Measurements from ENCODE around the gene LEMD2. TPM values are rescaled to one million over a fixed set of nuclear protein-coding genes. Genes with fewer than 3 reads are reported as not detected.

The LEMD2 gene
- total RNA-seq, 2 donors from 2014 or later: 62.0 to 75.8 TPM

DNA sequence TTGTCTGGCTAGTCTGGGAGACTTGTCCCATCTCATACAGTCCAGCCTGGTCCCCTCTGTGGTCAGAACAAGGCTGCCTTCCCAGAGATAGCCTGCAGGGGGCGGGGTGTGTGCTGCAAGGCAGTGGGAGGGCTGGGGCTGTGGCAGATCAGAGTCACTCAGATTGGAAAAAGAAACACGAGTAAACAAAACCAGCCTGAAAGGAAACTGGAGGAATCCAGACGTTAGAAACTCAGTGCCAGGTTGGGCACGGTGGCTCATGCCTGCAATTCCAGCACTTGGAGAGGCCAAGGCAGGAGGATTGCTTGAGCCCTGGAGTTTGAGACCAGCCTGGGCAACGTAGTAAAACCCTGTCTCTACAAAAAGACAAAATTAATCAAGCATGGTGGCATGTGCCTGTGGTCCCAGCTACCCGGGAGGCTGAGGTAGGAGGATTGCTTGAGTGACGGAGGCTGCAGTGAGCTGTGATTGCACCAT is 20.2 kb downstream of the LEMD2 start:
- no peak overlapping the region for H3K4me3 Mint-ChIP-seq
- peaks cover 12% of the 10 kb centered on the region for H3K36me3 Mint-ChIP-seq (ENCODE audit: low read depth)
- peak; percentile 96 for DNase-seq
- Histone ChIP-seq H3K9me3 (ENCODE audit: control insufficient read depth, low read length) (no peaks in the 10 kb centered on the region), H3K36me3 (ENCODE audit: control insufficient read depth, insufficient read depth, low read length) (peaks cover 13% of the 10 kb centered on the region), H3K4me3 (ENCODE audit: low read length) (no peak overlapping the region), H3K9ac (ENCODE audit: extremely low read depth, low read length, poor library complexity, severe bottlenecking) (no peak overlapping the region), H3K27ac (ENCODE audit: low read depth, low read length) (no peak overlapping the region), H3K27me3 (ENCODE audit: control insufficient read depth, insufficient read depth, low read length, poor library complexity, severe bottlenecking) (no peaks in the 10 kb centered on the region), H3K4me1 (ENCODE audit: control insufficient read depth, insufficient read depth, low read length) (peaks cover 7% of the 10 kb centered on the region)
- peaks cover 8% of the 10 kb centered on the region for H3K27me3 Mint-ChIP-seq (ENCODE audit: insufficient read depth)
- 56 to 57% methylated on average over 5 to 7 of the region's 7 CpGs for WGBS, 2 experiments (ENCODE audit: insufficient coverage in 1 of 2, insufficient read length in 1 of 2)
- H3K27ac Mint-ChIP-seq: peak overlapping the region; percentile 17
- H3K9me3 Mint-ChIP-seq: peaks cover 6% of the 10 kb centered on the region
- H3K4me1 Mint-ChIP-seq: peaks cover 32% of the 10 kb centered on the region
- TF ChIP-seq, protein P1, sequence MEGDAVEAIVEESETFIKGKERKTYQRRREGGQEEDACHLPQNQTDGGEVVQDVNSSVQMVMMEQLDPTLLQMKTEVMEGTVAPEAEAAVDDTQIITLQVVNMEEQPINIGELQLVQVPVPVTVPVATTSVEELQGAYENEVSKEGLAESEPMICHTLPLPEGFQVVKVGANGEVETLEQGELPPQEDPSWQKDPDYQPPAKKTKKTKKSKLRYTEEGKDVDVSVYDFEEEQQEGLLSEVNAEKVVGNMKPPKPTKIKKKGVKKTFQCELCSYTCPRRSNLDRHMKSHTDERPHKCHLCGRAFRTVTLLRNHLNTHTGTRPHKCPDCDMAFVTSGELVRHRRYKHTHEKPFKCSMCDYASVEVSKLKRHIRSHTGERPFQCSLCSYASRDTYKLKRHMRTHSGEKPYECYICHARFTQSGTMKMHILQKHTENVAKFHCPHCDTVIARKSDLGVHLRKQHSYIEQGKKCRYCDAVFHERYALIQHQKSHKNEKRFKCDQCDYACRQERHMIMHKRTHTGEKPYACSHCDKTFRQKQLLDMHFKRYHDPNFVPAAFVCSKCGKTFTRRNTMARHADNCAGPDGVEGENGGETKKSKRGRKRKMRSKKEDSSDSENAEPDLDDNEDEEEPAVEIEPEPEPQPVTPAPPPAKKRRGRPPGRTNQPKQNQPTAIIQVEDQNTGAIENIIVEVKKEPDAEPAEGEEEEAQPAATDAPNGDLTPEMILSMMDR (conservative IDR thresholded peaks at IDR 0.05): peak; percentile 90

DNA sequence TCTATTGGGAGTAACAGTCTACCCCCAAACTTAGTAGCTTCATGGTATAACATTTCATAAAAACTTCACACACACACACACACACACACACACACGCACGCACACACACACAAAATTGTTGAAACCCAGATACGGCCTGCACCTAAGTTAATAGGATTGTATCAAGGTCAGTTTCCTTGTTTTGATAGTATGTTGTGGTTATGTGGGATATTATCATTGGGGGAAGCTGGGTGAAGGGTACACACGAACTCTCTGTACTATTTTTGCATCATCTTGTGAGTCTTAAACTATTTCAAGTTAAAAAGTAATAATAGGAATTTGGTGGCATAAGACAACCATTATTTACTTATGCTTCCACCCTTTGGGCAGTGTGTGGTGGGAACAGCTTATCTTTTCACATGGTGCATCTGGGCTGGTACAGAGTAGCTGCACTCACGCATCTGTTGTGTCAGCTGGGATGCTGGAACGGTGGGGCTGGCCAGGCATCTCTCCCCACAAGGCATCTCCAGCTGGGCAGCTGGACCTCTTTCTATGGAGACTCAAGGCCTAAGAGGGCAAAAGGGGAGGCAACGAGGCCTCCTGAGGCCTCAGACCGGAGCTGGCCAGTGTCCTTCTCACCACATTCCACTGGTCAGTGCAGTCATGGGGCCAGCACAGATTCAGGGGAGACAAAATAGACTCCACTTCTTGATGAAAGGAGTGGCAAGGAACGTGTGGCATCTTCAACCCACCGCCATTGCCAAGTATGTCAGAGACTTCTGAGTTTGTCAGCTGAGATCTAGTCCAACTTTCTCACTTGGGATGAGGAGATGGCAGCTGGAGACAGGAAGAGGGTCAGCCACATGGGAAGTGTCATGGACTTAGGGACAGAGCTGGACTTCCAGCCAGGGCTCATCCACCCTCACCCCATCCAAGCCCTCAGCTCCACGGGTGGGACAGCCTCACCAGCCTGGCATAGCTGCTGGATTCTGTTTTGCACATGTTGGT is 21.7 kb downstream of the LEMD2 start:
- H3K27ac ChIP-seq (ENCODE audit: low read depth, low read length): no peak overlapping the region
- 92 to 95% methylated on average over 7 to 11 of the region's 11 CpGs for WGBS, 2 experiments (ENCODE audit: insufficient coverage in 1 of 2, insufficient read length in 1 of 2)
- no peak overlapping the region for H3K9ac ChIP-seq (ENCODE audit: extremely low read depth, low read length, poor library complexity, severe bottlenecking)
- H3K9me3 ChIP-seq (ENCODE audit: control insufficient read depth, low read length): no peaks in the 10 kb centered on the region
- Mint-ChIP-seq H3K36me3 (ENCODE audit: low read depth) (peaks cover under 1% of the 10 kb centered on the region), H3K27me3 (ENCODE audit: insufficient read depth) (peaks cover 8% of the 10 kb centered on the region), H3K4me3 (no peak overlapping the region), H3K9me3 (peaks cover 6% of the 10 kb centered on the region), H3K27ac (no peak overlapping the region), H3K4me1 (peaks cover 23% of the 10 kb centered on the region)
- peaks cover 7% of the 10 kb centered on the region for H3K4me1 ChIP-seq (ENCODE audit: control insufficient read depth, insufficient read depth, low read length)
- H3K4me3 ChIP-seq (ENCODE audit: low read length): no peak overlapping the region
- H3K36me3 ChIP-seq (ENCODE audit: control insufficient read depth, insufficient read depth, low read length): peaks cover under 1% of the 10 kb centered on the region
- TF ChIP-seq, protein P1 (conservative IDR thresholded peaks at IDR 0.05): no peak
- DNase-seq: no peak
- H3K27me3 ChIP-seq (ENCODE audit: control insufficient read depth, insufficient read depth, low read length, poor library complexity, severe bottlenecking): no peaks in the 10 kb centered on the region

DNA sequence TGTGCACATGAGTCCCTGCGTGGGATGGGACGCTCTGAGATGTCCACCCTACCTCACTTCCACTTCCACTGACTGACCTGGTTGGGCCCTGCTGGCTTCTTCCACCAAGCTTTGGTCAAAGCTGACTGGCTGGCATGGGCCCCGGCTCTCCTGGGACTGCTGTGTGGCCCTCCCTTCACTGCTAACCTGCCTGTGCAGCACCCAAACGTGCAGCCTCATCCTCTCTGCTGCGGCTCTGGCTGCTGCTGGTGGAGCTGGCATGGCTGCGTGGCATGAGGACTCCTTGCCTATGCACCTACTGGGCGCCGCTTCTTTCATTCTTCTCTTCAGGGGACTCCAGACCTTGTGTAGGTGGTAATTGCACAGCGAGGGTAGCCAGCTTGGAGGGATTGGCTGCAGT is 23.6 kb downstream of the LEMD2 start:
- Mint-ChIP-seq H3K9me3 (peaks cover 6% of the 10 kb centered on the region), H3K4me1 (peaks cover 6% of the 10 kb centered on the region), H3K4me3 (no peak overlapping the region), H3K27ac (no peak overlapping the region), H3K36me3 (ENCODE audit: low read depth) (no peaks in the 10 kb centered on the region), H3K27me3 (ENCODE audit: insufficient read depth) (peaks cover 8% of the 10 kb centered on the region)
- TF ChIP-seq, protein P1 (conservative IDR thresholded peaks at IDR 0.05): no peak
- Histone ChIP-seq H3K36me3 (ENCODE audit: control insufficient read depth, insufficient read depth, low read length) (no peaks in the 10 kb centered on the region), H3K27me3 (ENCODE audit: control insufficient read depth, insufficient read depth, low read length, poor library complexity, severe bottlenecking) (no peaks in the 10 kb centered on the region), H3K9me3 (ENCODE audit: control insufficient read depth, low read length) (no peaks in the 10 kb centered on the region), H3K9ac (ENCODE audit: extremely low read depth, low read length, poor library complexity, severe bottlenecking) (no peak overlapping the region), H3K4me3 (ENCODE audit: low read length) (no peak overlapping the region), H3K27ac (ENCODE audit: low read depth, low read length) (no peak overlapping the region), H3K4me1 (ENCODE audit: control insufficient read depth, insufficient read depth, low read length) (no peaks in the 10 kb centered on the region)
- no peak for DNase-seq
- 93 to 94% methylated on average over 7 to 9 of the region's 9 CpGs for WGBS, 2 experiments (ENCODE audit: insufficient coverage in 1 of 2, insufficient read length in 1 of 2)
